Naive B cell (primary cell): Measurements from ENCODE around the gene AGRP. TPM values are rescaled to one million over a fixed set of nuclear protein-coding genes. Genes with fewer than 3 reads are reported as not detected.
A peak's percentile ranks its signal among the peaks of the same experiment; 100 is the strongest.

Experiments
- ATAC-seq, 2 donors: fragments of 150-1000 bp; cut with Tn5 transposase; 2 replicates each; pipeline ENCODE4 v1.10.0; 2021; ENCODE audit warnings: low read depth in 2 of 2, mild to moderate bottlenecking in 2 of 2, moderate library complexity in 2 of 2
- DNase-seq: peaks from one replicate; pipeline ENCODE4 v3.0.0; 2022
- H3K27ac Mint-ChIP-seq, 6 donors: one replicate each; pipeline ENCODE4 v1.8.0; 2020 to 2022; ENCODE audit warnings: mild to moderate bottlenecking in 6 of 6, mixed read lengths in 6 of 6, moderate library complexity in 5 of 6, inconsistent platforms in 2 of 6
- H3K27me3 Mint-ChIP-seq, 3 donors: one replicate each; pipeline ENCODE4 v1.8.0; 2021 to 2022; ENCODE audit warnings: mixed read lengths in 3 of 3, mild to moderate bottlenecking in 1 of 3
- H3K36me3 Mint-ChIP-seq, 2 donors: one replicate each; pipeline ENCODE4 v1.8.0; 2020 to 2022; ENCODE audit warnings: mixed read lengths in 2 of 2, inconsistent platforms in 1 of 2, mild to moderate bottlenecking in 1 of 2
- H3K4me1 Mint-ChIP-seq, 3 donors: one replicate each; pipeline ENCODE4 v1.8.0; 2020 to 2022; ENCODE audit warnings: mixed read lengths in 3 of 3, inconsistent platforms in 1 of 3, mild to moderate bottlenecking in 1 of 3, moderate library complexity in 1 of 3
- H3K4me3 Mint-ChIP-seq, 8 donors: one replicate each; pipeline ENCODE4 v1.8.0; 2020 to 2022; ENCODE audit warnings: mild to moderate bottlenecking in 8 of 8, mixed read lengths in 8 of 8, moderate library complexity in 8 of 8, inconsistent platforms in 2 of 8
- H3K9me3 Mint-ChIP-seq, 7 donors: one replicate each; pipeline ENCODE4 v1.8.0; 2020 to 2022; ENCODE audit warnings: mixed read lengths in 7 of 7, mild to moderate bottlenecking in 5 of 7, inconsistent platforms in 2 of 7, moderate library complexity in 1 of 7
- polyA plus RNA-seq, 6 donors: library from polyadenylated mRNA; unstranded; fragments of 300-500 nt; fragmentation: Illumina TruSeq; gene quantifications; one replicate each; pipeline ENCODE4 v1.2.3, GENCODE V29; 2021; ENCODE audit warnings: low read depth in 6 of 6

The AGRP gene
- polyA plus RNA-seq, 6 donors from 2014 or later, result not detected

DNA sequence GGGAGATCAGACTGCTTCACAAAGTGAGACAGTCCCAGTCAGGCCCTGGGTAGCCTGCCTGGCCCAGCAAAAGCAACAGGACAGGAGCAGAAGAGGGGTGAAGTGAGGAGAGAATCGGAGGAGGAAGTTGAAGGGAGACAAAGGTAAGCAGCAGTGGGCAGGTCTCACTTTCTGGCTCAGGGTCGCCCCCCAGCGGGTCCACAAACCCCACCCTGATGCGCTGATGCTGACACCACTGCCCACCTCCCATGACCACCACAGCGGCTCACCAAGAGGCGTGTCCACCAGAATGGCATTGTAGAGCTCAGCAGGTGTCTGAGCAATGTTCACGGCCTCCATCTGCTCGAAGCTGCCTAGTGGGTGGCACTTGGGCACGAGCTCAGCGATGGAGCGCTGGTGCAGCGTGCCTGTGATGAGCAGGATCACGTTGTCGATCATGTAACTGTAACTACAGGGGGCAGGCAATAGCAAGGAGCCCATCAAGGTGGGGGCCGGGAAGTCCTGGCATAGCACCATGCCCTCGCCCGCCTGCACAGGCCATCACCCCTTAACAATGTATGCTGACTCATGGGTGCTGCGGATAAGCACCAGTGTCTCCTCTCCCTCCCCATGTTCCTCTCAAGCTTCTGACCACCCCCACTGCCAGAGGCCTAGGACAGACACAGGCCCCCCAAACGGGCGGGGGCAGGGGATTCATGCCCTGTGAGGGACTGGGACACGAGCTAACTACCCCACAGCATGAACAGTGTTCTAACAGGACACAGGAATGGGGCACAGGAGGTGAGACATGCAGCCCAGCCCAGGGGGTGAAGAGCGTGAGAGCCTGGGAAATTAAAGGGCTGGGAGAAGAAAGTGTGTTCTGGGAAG lies 38.9 kb downstream of the AGRP start:
- ATAC-seq, result no peak
- peak overlapping the region in 1 of 8 donors; percentile 66 for H3K4me3 Mint-ChIP-seq
- no peak for DNase-seq
- no peaks in the 10 kb centered on the region for H3K9me3 Mint-ChIP-seq
- no peaks in the 10 kb centered on the region for H3K27me3 Mint-ChIP-seq
- H3K27ac Mint-ChIP-seq, result peak overlapping the region in 2 of 6 donors; percentile 55 to 86
- peaks cover 10 to 27% (median 20%) of the 10 kb centered on the region in 3 donors for H3K4me1 Mint-ChIP-seq
- peaks cover 4 to 29% of the 10 kb centered on the region in 2 donors for H3K36me3 Mint-ChIP-seq

DNA sequence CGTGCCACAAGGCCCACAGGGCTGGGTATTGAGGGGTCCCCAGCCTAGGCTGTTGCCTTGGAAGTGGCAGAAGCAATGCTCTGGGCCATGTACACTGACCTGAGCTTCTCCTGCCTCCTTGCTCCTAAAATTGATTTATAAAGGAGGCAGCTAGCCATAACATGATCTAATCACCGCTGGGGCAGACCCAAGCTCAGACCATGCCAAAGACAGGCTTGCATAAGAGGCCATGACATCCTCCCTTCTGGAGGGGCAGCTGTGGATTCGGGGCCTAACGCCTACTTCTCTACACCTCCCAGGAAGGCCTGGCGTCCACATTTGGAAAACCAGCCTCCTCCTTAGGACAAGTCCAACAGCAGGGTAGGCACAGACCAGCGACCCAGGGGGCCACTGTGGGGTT lies 40.1 kb downstream of the AGRP start:
- ATAC-seq, result no peak
- DNase-seq, result no peak
- Mint-ChIP-seq H3K4me3 (no peak overlapping the region), H3K27ac (peak overlapping the region in 1 of 6 donors; percentile 77), H3K27me3 (no peaks in the 10 kb centered on the region), H3K36me3 (peaks cover 0 to 35% of the 10 kb centered on the region in 2 donors), H3K4me1 (peaks cover 7 to 26% (median 20%) of the 10 kb centered on the region in 3 donors), H3K9me3 (no peaks in the 10 kb centered on the region)

DNA sequence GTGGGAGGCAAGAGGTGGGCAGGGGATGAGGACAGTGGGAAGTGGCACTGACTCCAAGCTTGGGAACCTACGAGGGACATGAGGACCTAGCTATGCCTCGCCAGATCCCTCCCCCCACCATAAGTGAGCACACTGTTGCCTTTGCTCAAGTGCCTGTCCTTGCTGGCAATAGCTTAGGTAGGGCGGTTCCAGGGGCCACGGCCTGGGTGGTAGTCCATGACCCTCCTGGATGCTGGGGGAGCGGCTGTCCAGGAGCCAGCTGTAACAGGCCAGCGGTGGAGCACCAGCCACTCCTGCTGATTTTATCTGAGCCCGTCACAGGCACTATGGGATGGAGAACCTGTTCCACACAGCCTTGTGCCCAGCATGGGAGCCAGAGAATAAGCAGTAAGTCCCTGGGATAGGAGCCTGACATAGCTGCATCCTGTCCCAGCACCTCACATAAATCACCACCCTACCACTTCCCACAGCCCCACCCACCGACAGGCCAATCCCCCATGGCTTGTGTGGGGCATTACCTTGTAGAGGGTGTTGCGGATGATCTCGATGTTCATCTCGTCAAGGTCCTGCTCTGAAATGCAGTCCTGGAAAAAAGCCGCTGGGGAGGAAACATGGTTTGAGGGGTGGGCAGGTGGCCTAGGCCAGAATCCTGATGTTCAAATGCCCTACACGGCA lies 40.6 kb downstream of the AGRP start:
- Mint-ChIP-seq H3K27ac (peak overlapping the region in 2 of 6 donors; percentile 39 to 81), H3K36me3 (peaks cover 0 to 36% of the 10 kb centered on the region in 2 donors), H3K4me1 (peaks cover 12 to 27% (median 21%) of the 10 kb centered on the region in 3 donors), H3K9me3 (no peaks in the 10 kb centered on the region), H3K27me3 (no peaks in the 10 kb centered on the region), H3K4me3 (no peak overlapping the region)
- no peak for ATAC-seq
- no peak for DNase-seq

DNA sequence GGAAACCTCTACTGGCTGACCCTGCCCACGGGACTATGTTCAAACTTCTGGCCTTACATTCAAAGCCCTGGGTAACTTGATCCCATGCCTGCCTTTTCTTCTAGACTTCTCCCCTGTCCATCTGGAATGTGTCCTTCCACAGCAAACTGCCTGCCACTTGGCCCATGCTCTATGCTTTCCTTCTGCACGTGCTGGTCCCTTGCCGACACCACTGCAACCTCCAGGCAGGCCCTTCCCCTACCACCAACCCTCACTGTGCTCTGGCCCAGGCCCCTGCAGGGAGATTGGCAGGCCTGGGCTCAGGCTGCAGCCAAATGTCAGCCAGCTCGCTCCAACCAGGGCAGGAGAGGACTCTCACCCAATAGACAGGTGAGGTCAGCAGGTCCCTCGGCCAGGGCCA lies 41.4 kb downstream of the AGRP start:
- DNase-seq (no peak), ATAC-seq (no peak)
- peak overlapping the region in 1 of 6 donors; percentile 88 for H3K27ac Mint-ChIP-seq
- H3K27me3 Mint-ChIP-seq, result no peaks in the 10 kb centered on the region
- H3K9me3 Mint-ChIP-seq, result no peaks in the 10 kb centered on the region
- H3K4me1 Mint-ChIP-seq, result peaks cover 16 to 34% (median 20%) of the 10 kb centered on the region in 3 donors
- H3K4me3 Mint-ChIP-seq, result no peak overlapping the region
- H3K36me3 Mint-ChIP-seq, result peaks cover 0 to 45% of the 10 kb centered on the region in 2 donors

DNA sequence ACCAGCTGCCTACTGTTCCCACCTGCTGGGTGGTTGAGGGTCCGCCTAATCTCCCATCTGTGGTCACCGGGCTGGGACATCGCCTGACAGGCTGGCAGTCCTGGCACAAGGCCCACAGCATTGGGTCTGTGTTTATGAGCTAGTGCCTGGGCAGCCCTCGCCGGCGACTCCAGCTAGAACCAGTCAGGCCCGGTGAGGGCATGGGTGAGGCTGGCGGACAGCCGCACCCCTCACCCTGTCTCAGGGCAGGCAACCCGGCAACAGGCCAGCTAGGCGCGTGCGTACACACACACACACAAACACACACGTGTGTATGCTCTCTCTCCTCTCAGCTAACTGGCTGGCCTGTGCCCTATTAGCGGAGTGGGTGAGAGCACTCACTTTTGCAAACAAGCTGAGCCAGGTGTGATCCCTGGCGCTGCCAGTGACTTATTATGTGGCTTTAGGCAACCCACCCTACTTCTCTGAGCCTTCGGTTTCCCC lies 42.0 kb downstream of the AGRP start:
- no peaks in the 10 kb centered on the region for H3K9me3 Mint-ChIP-seq
- ATAC-seq (no peak), DNase-seq (no peak)
- peaks cover 19 to 34% (median 23%) of the 10 kb centered on the region in 3 donors for H3K4me1 Mint-ChIP-seq
- no peak overlapping the region for H3K27ac Mint-ChIP-seq
- H3K4me3 Mint-ChIP-seq, result no peak overlapping the region
- H3K27me3 Mint-ChIP-seq, result no peaks in the 10 kb centered on the region
- H3K36me3 Mint-ChIP-seq, result peaks cover 0 to 47% of the 10 kb centered on the region in 2 donors

DNA sequence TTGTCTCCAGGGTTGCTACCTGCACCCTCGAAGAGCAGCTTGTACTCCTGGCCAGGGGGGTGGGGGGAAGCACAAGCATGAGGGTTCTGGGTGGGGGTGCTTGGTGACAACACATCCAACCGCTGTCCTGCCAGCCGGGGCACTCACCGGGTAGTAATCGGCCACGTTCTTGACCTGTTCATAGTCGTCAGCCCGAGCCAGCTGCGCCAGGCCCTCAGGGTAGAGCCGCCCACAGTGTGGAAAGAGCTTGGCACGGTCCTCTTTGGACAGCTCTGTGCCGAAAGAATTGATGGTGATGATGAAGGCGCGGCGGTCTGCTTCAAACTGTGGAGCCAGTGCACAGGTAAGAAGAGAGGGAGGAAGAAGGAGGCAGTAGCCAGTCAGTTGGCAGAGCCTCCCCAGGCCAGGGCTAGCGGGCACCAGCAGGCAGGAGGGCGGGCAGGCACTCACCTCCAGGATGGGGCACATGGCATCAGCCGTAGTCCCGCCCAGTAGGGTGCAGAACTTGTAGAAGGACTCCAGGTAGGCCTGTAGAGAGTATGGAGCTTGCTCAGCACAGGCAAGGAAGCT lies 44.4 kb downstream of the AGRP start:
- Mint-ChIP-seq H3K27me3 (no peaks in the 10 kb centered on the region), H3K4me3 (no peak overlapping the region), H3K9me3 (no peaks in the 10 kb centered on the region), H3K36me3 (peaks cover 0 to 38% of the 10 kb centered on the region in 2 donors), H3K4me1 (peaks cover 31 to 40% (median 35%) of the 10 kb centered on the region in 3 donors), H3K27ac (no peak overlapping the region)
- ATAC-seq (no peak), DNase-seq (no peak)

DNA sequence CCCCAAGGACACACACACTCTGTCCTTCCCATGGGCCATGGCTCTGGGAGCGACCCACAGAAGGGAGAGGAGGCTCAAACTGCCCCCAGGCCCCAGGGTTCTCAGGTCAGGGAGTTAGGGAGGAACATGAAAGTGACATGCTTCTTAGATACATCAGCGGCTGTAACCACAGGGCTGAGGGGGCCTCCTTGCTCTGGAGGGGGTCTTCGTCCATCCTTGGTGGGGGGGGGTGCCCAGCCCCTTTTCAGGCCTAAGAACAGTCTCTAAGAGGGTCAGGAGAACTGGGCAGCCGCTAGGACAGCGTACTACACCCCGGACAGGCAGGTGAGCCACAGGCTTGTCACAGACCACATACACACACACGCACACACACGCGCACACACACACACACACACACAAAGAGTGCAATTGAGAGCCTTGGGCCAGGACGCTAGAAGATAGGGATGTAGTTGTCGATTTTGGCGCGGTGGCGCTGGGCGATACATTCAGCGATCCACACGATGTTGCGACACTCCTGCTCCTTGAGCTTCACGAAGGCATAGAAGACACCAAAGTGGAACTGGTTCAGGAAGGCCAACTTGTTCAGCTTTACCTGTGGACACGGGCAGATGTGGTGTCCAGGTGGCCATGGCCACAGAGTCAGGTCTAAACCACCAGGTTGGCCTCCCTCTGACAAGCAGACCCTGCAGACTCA lies 45.1 kb downstream of the AGRP start:
- H3K36me3 Mint-ChIP-seq, result peaks cover 0 to 32% of the 10 kb centered on the region in 2 donors
- peaks cover 31 to 43% (median 41%) of the 10 kb centered on the region in 3 donors for H3K4me1 Mint-ChIP-seq
- ATAC-seq, result no peak
- peak overlapping the region in 1 of 8 donors; percentile 44 for H3K4me3 Mint-ChIP-seq
- no peak for DNase-seq
- no peaks in the 10 kb centered on the region for H3K9me3 Mint-ChIP-seq
- H3K27me3 Mint-ChIP-seq, result no peaks in the 10 kb centered on the region
- peak overlapping the region in 2 of 6 donors; percentile 39 to 77 for H3K27ac Mint-ChIP-seq

DNA sequence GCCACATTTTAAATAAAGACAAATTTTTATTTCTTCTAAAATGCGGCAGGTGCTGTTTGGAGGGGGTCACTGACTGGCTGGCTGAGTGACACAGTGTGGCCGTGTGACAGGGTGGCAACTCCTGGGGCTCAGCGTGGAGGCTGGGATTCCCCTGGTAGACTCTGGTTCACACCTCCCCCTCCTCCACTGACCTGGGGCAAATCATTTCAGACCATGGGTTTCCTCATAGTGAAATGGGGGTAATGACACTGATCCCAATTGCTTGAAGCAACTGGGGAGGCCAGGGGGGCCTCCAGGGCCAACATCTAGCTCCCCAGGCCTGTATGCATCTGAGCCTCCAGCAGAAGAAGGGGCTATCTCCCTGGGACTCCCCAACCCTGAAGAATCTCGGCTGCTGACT lies 45.8 kb downstream of the AGRP start:
- no peaks in the 10 kb centered on the region for H3K9me3 Mint-ChIP-seq
- ATAC-seq (peak in 1 of 2 donors; percentile 27), DNase-seq (no peak)
- H3K4me3 Mint-ChIP-seq, result peak overlapping the region in 2 of 8 donors; percentile 35 to 44
- H3K4me1 Mint-ChIP-seq, result peaks cover 33 to 50% (median 48%) of the 10 kb centered on the region in 3 donors
- peaks cover 0 to 2% (median 1%) of the 10 kb centered on the region in 3 donors for H3K27me3 Mint-ChIP-seq
- peak overlapping the region in 2 of 6 donors; percentile 48 to 50 for H3K27ac Mint-ChIP-seq
- peaks cover 0 to 30% of the 10 kb centered on the region in 2 donors for H3K36me3 Mint-ChIP-seq

DNA sequence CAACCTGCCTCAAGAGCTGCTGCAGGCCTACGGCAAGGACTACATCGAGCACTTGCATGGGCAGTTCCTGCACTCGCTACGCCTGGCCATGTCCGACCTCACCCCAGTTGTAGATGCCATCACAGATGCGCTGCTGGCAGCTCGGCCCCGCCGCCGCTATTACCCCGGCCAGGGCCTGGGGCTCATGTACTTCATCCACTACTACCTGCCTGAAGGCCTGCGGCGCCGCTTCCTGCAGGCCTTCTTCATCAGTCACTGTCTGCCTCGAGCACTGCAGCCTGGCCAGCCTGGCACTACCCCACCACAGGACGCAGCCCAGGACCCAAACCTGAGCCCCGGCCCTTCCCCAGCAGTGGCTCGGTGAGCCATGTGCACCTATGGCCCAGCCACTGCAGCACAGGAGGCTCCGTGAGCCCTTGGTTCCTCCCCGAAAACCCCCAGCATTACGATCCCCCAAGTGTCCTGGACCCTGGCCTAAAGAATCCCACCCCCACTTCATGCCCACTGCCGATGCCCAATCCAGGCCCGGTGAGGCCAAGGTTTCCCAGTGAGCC lies 46.6 kb downstream of the AGRP start:
- Mint-ChIP-seq H3K4me3 (peak overlapping the region in 1 of 8 donors; percentile 53), H3K4me1 (peaks cover 36 to 55% (median 54%) of the 10 kb centered on the region in 3 donors), H3K27me3 (peaks cover 0 to 7% (median 5%) of the 10 kb centered on the region in 3 donors), H3K36me3 (peaks cover 0 to 25% of the 10 kb centered on the region in 2 donors), H3K9me3 (no peaks in the 10 kb centered on the region), H3K27ac (peak overlapping the region in 3 of 6 donors; percentile 39 to 49 (median 48))
- ATAC-seq, result no peak
- DNase-seq, result no peak

DNA sequence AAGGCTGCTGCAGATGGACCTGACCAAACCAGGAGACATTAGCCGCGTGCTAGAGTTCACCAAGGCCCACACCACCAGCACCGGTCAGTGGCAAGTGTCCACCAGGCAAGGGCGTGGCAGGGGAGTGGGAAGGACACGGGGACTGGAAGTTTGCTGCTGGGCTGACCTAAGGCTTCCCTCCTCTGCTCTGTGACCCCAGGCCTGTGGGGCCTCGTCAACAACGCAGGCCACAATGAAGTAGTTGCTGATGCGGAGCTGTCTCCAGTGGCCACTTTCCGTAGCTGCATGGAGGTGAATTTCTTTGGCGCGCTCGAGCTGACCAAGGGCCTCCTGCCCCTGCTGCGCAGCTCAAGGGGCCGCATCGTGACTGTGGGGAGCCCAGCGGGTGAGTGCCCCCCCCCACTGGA lies 47.6 kb downstream of the AGRP start:
- H3K27ac Mint-ChIP-seq, result peak overlapping the region in 2 of 6 donors; percentile 48 to 56
- peaks cover 0 to 7% (median 5%) of the 10 kb centered on the region in 3 donors for H3K27me3 Mint-ChIP-seq
- H3K4me1 Mint-ChIP-seq, result peaks cover 38 to 56% (median 55%) of the 10 kb centered on the region in 3 donors
- DNase-seq (no peak), ATAC-seq (no peak)
- H3K9me3 Mint-ChIP-seq, result no peaks in the 10 kb centered on the region
- peak overlapping the region in 1 of 8 donors; percentile 65 for H3K4me3 Mint-ChIP-seq
- peaks cover 0 to 22% of the 10 kb centered on the region in 2 donors for H3K36me3 Mint-ChIP-seq

DNA sequence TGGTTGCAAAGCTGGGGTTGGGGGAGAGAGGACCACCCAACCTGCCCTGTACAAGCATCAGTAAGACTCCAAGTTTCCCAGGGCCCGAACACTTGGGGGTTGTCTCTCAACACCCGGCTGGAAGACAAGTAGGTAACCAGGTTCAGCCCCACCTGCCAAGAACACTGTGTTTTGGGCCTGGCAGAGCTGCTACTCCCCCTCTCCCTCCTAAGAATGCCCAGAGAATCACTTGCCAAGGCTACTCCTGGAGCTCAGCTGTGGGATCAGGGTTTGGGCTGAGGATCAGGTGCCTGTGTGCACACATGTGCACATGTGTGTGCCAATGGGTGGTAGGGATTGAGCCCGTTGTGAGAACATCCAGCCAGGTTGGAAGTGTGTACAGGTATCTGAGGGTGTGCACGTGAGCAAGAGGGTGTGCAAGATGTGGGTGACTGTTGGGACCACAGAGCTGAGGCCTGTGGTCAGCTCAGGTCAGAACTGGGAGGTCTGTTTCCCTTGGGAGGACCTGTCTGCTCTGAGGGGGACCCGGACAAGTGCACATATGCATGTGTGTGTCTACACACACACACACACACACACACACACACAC lies 50.1 kb downstream of the AGRP start:
- Mint-ChIP-seq H3K36me3 (peaks cover 0 to 12% of the 10 kb centered on the region in 2 donors), H3K27ac (peak overlapping the region in 3 of 6 donors; percentile 18 to 88 (median 53)), H3K4me1 (peaks cover 38 to 60% (median 59%) of the 10 kb centered on the region in 3 donors), H3K4me3 (peak overlapping the region in 3 of 8 donors; percentile 24 to 35 (median 29)), H3K27me3 (peaks cover 20 to 31% (median 20%) of the 10 kb centered on the region in 3 donors), H3K9me3 (no peaks in the 10 kb centered on the region)
- DNase-seq, result no peak
- ATAC-seq, result no peak
